Activated T-cell treated with anti-CD3 and anti-CD28 coated beads, Interleukin-2, amount 50 U/mL, for 48 hours (primary cell): ENCODE data around the gene C5orf63.
A peak's percentile ranks its signal among the peaks of the same experiment; 100 is the strongest.
"Not testable (repeated sequence)": the region's sequence is repeated elsewhere in the genome, so short reads cannot be mapped to it uniquely, and the experiment has no call there.

Experiments used
- DNase-seq, 2 experiments: peaks; one replicate each; pipeline ENCODE4 v3.0.0-alpha.2; 2020

C5orf63 gene

GRCh38 chr5:127072861-127073846, at the start of gene C5orf63:
Gene C5orf63 (minus strand): TSS chr5:127073502. CDS start chr5:127058995, 14,507 bp downstream.
- peak; percentile 75 to 83 for DNase-seq

- DNase-seq: no peak
Measured at GRCh38 chr5:127112347-127112864, 39.1 kb upstream of the C5orf63 start.

DNA sequence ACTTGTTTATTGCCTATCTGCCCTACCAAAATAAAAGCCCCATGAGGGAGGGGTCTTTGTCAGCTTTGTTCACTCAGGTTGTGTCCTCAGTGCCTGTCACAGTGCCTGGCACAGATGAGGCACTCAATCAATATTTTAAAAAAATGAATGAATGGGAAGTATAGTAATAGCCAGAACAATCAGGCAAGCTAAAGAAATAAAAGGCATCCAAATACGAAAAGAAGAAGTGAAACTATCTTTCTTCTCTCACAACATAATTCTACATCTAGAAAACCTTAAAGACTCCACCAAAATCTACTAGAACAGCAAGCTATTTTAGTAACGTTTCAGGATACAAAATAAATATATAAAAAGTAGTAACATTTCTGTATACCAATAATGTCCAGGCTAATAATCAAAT, 37.8 kb upstream of the C5orf63 start:
- DNase-seq: no peak

- DNase-seq: not testable (repeated sequence)
Measured at GRCh38 chr5:127108624-127109260, 35.4 kb upstream of the C5orf63 start.

GRCh38 chr5:127101935-127102334, 28.6 kb upstream of the C5orf63 start:
- no peak for DNase-seq

- DNase-seq: no peak
Measured at GRCh38 chr5:127101533-127101932, 28.2 kb upstream of the C5orf63 start.

GRCh38 chr5:127098241-127098640, 24.9 kb upstream of the C5orf63 start:
- DNase-seq: no peak

GRCh38 chr5:127097278-127097677, 24.0 kb upstream of the C5orf63 start:
- no peak for DNase-seq

DNA sequence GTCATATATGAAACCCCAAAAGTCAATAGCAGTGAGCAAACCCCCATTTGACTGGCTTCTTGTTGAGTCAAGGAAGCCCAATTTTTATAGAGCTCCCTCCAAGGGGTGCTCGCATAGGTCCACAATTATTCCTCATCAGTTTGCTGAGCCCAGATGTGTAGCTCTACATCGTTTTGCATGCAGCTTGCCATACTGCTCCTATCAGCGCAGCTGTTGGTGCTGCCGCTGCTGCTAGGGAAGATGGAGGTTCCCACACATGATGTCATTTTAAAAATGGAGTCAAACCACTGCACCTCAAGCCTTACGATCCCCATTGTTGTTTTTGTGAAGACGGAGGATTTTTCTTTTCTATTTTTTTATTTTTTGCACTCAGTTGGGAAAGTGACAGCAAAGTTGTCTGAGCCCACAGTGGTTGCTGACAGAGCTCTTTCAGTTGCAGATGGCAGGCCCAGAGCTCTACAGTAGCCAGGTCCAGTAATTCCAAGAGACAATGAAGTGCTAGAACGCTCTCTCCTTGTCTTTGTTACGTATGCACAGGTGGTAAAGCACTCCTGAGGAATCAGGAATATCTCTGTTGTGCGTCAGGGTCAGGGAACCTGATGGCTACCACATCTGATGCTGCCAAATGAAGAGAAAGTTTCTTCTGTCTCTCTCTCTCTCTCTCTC, 23.2 kb upstream of the C5orf63 start:
- no peak for DNase-seq

DNA sequence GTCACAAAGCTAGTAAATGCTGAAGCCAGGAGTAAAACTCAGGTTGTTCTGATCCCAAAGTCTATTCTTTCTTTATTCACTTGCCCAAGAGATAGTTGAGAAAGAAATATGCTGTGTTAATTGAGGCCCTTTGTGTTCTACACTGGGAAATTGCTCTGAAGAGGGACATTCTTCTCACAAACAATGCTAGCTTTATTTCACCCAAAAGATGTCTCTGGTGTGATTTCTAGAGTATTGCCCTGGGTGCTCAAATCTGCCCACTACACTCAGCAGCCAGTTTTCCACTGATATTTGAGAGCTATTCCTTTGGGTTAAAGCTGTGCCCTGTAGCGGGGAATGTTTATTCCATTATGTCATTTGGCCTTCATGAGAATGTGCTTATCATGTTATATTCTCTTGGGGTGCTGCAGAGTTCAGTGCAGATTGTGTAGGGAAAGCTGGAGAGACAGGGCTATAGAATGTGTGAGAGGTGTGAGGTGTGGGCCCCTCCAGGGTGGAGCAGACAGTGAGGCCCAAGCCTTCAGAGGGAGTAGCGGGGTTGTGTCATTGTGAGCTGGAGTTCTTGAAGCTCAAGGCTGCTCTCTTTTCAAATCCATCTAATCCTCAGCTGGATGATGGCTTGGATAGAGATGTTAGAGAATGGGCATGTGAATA, 21.0 kb upstream of the C5orf63 start:
- DNase-seq: no peak

- DNase-seq: no peak
Measured at GRCh38 chr5:127092690-127093089, 19.4 kb upstream of the C5orf63 start.

- DNase-seq: no peak
Measured at GRCh38 chr5:127089191-127089590, 15.9 kb upstream of the C5orf63 start.

- DNase-seq: no peak
Measured at GRCh38 chr5:127088251-127088650, 14.9 kb upstream of the C5orf63 start.

DNA sequence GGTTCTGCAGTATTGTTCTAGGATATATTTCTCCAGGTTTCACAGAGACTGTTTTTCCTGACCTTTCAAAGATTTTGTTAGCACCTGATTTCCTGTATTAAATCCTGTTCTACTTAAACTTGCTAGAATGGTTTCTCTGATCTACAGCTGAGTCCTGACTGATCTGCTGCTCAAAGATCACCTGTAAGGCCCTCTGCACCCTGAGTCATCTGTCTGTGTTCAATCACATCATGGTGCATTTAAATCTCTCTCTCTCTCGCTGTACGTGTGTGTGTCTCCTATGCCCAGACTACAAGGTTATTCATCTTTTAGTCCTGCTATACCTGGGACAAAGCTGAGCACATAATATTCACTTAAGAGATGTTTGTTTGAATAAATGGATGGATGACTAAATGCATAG, 13.3 kb upstream of the C5orf63 start:
- no peak for DNase-seq

DNA sequence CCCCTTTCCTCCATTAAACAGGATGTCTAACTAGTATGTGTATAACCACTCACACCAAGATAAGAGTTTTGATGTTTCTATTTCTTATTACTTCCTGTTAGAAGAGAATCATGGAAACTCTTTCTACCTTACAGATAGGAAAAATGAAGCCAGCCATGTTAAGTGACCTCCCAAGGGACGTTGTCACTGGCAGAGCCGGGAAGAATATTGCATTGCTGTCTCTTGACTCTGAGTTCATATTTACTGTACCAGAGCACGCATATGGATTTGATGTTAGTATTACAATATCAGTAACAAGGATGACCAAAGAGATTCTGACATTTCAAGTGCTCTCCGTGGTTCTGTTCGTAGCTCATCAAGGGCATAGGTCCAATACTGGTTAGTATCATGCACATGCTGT, 12.5 kb upstream of the C5orf63 start:
- no peak for DNase-seq

DNA sequence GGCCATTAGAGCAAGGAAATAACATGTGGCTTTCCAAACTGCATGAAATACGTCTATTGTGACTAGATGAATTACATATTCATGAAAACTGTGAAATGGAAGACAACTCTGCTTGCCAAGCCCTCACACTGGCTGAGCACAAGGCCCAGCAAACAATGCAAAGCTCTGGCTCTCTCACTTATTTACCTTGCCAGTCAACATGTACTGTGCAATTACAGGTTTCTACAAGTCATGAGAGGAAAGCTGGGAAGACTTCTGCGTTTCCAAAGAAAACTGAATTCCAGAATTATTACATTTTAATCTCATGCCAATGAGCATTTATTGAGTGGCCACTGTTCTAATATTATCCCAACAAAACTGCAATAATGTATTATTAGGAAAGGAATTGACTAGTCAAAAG, 12.1 kb upstream of the C5orf63 start:
- no peak for DNase-seq

DNA sequence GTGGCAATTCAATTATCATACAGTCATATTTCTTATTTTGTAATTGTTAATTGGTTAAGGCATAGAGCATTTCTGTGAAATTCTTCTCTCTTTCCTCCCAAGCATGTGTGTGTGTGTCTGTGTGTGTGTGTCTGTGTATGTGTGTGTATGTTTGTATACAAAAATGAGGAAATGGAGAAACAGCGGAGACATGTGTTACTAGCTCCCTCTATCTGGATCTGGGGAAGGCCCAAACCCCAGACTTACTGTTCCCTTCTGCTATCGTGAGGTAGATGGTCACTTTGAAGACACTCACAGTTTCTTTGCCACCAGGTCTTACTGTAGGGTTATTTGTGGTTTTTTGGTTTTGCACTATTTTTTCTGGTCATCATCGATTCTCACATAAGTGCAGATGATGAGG, 11.4 kb upstream of the C5orf63 start:
- no peak for DNase-seq

- DNase-seq: no peak
Measured at GRCh38 chr5:127083711-127084110, 10.4 kb upstream of the C5orf63 start.

- DNase-seq: no peak
Measured at GRCh38 chr5:127079994-127080491, 6.7 kb upstream of the C5orf63 start.

- no peak for DNase-seq
Measured at GRCh38 chr5:127077366-127077765, 4.1 kb upstream of the C5orf63 start.

DNA sequence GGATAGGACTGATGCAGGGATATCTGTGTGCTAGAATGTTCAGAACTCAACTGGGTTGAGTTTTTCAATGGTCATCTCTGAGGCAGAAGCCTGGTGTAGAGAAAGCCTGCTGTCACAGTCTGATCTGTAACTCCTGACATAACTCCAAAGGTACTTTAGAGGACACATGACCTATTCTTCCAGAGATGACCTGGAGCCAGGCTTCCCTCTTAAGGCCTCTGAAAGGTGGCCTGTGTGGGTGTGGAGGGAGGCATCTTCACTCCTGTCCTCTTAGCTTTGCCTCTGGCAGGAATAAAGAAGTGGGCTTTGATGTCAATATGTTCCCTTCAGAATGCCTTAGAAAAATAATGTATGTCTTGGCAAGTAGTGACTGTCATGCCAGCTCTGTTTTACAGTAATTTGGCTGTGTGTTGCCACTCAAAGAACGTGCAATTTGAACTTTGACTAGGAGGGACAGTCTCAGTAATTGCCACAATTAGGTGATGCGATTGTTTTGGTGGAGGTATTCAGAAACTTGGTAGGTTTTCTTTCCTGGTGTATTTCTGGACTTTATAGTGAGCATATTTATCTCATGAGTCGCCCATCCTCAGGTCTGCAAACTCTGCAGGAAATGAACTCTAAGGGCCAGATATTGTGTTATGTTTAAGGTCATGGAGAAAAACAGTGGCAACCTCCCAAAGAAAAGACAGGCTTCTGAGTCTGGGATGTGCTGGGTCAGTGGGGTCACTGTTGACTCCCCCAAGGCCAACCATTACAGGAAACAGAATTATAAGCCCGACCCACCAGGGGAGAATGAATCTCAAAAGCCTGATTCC, 3.2 kb upstream of the C5orf63 start:
- DNase-seq: no peak

DNA sequence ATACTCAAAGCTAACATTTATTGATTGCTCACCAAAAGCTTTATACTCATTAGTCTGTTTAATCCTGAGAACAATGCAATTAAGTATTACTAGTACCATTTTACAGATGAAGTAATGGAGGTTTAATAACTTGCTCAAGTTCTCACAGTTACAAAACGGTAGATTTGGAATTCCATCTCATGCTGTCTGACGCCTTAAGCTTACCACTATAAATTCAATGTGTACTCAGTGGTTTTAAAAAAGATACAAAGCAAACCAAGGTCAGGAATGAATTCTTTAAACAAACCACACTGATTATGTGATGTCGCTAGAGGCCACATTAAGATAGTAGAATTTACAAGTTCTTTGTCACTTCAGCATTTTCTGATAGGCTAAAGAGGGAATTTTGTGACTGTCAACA, 1.2 kb upstream of the C5orf63 start:
- no peak for DNase-seq
